B cell (primary cell): Measurements from ENCODE around the gene MAMDC4. TPM values are rescaled to one million over a fixed set of nuclear protein-coding genes. Genes with fewer than 3 reads are reported as not detected.

Experiments
- ATAC-seq: fragments of 200-7000 bp; cut with Tn5 transposase; one replicate; pipeline ENCODE4 v1.10.0; 2021; ENCODE audit warnings: low read depth, mild to moderate bottlenecking, moderate number of reproducible peaks, moderate library complexity
- CTCF ChIA-PET: fragments of 350-600 bp; sonication (Branson Sonifier 250); formaldehyde crosslinking; loops from one replicate; lab custom pipeline; 2021; ENCODE audit warnings: antibody characterized with exemption, inconsistent platforms; lab: Charles Lee
- POLR2A ChIA-PET: fragments of 350-600 bp; sonication (Branson Sonifier 250); formaldehyde crosslinking; loops from one replicate; lab custom pipeline; 2021; ENCODE audit warnings: antibody characterized with exemption; lab: Charles Lee
- DNase-seq: peaks from one replicate; pipeline ENCODE4 v3.0.0; 2013
- H2AFZ ChIP-seq: 2 replicates; pipeline ENCODE4 v1.6.1; 2012; ENCODE audit warnings: mild to moderate bottlenecking, low read depth, low read length; ENCODE audit not compliant: insufficient read depth, poor library complexity, severe bottlenecking
- H3K27ac ChIP-seq, 2 donors: 1 replicate in 1 of 2; 2 replicates in 1 of 2; pipeline ENCODE4 v1.5.1; 2012 to 2013; ENCODE audit warnings: low read length in 2 of 2, mild to moderate bottlenecking in 2 of 2, moderate library complexity in 1 of 2
- H3K27me3 ChIP-seq, 4 experiments: fragments of 200-600 bp in 1 of 4; sonication (generic) in 1 of 4; replicated peaks in 1 of 4; 1 replicate in 2 of 4; 2 replicates in 2 of 4; pipeline versions ENCODE4 v1.6.1 to v1.7.0; 2013 to 2016; ENCODE audit warnings: low read length in 3 of 4, mild to moderate bottlenecking in 2 of 4, mixed read lengths in 1 of 4, moderate library complexity in 1 of 4; ENCODE audit not compliant: insufficient read depth in 4 of 4, control insufficient read depth in 3 of 4; ENCODE audit errors: control extremely low read depth in 1 of 4
- H3K36me3 ChIP-seq, 2 experiments: replicated peaks in 1 of 2; 1 replicate in 1 of 2; 2 replicates in 1 of 2; pipeline versions ENCODE4 v1.6.1 to v1.7.1; 2013; ENCODE audit warnings: low read length in 1 of 2; ENCODE audit not compliant: insufficient read depth in 2 of 2, control insufficient read depth in 1 of 2; ENCODE audit errors: control extremely low read depth in 1 of 2, extremely low read depth in 1 of 2
- H3K4me1 ChIP-seq, 2 donors: fragments of 200-600 bp in 1 of 2; sonication (generic) in 1 of 2; 1 replicate in 1 of 2; 2 replicates in 1 of 2; pipeline versions ENCODE4 v1.5.1 to v1.6.1; 2013 to 2017; ENCODE audit warnings: low read length in 2 of 2; ENCODE audit not compliant: control insufficient read depth in 2 of 2, insufficient read depth in 2 of 2
- H3K4me2 ChIP-seq: replicated peaks from 2 replicates; pipeline ENCODE3; 2012; ENCODE audit warnings: mild to moderate bottlenecking, low read depth, low read length; ENCODE audit not compliant: poor library complexity, severe bottlenecking
- H3K4me3 ChIP-seq, 5 experiments: fragments of 200-600 bp in 1 of 5; sonication (generic) in 1 of 5; 1 replicate in 3 of 5; 2 replicates in 2 of 5; pipeline versions ENCODE4 v1.5.1 to v1.7.0; 2011 to 2016; ENCODE audit warnings: low read length in 4 of 5, mild to moderate bottlenecking in 4 of 5, low read depth in 2 of 5, control low read depth in 1 of 5, moderate library complexity in 1 of 5; ENCODE audit not compliant: insufficient read depth in 1 of 5; ENCODE audit errors: control extremely low read depth in 1 of 5, extremely low read depth in 1 of 5
- H3K79me2 ChIP-seq: fragments of 200-600 bp; sonication (generic); one replicate; pipeline ENCODE4 v1.6.0; 2016; ENCODE audit warnings: low read length; ENCODE audit not compliant: control insufficient read depth, insufficient read depth
- H3K9ac ChIP-seq: fragments of 200-600 bp; sonication (generic); 2 replicates; pipeline ENCODE4 v1.6.1; 2017; ENCODE audit warnings: mild to moderate bottlenecking, low read length, moderate library complexity
- H3K9me3 ChIP-seq, 3 donors: one replicate each; pipeline versions ENCODE4 v1.6.1 to v1.7.1; 2013; ENCODE audit warnings: low read length in 2 of 3; ENCODE audit not compliant: control insufficient read depth in 2 of 3, insufficient read depth in 1 of 3; ENCODE audit errors: control extremely low read depth in 1 of 3
- H4K20me1 ChIP-seq: 2 replicates; pipeline ENCODE4 v1.6.0; 2012; ENCODE audit warnings: mild to moderate bottlenecking, low read length; ENCODE audit not compliant: insufficient read depth, control insufficient read depth, poor library complexity, severe bottlenecking
- H3K27ac Mint-ChIP-seq: one replicate; pipeline ENCODE4 v1.8.0; 2021; ENCODE audit warnings: mixed read lengths
- H3K27me3 Mint-ChIP-seq: one replicate; pipeline ENCODE4 v1.8.0; 2021; ENCODE audit warnings: mixed read lengths
- H3K4me1 Mint-ChIP-seq: one replicate; pipeline ENCODE4 v1.8.0; 2021; ENCODE audit warnings: mixed read lengths
- H3K4me3 Mint-ChIP-seq: one replicate; pipeline ENCODE4 v1.8.0; 2021; ENCODE audit warnings: mixed read lengths
- H3K9me3 Mint-ChIP-seq: one replicate; pipeline ENCODE4 v1.8.0; 2022; ENCODE audit warnings: mixed read lengths; ENCODE audit not compliant: insufficient read depth
- CTCF ChIP-seq: fragments of 200-600 bp; IDR thresholded peaks from one replicate; pipeline ENCODE4 v1.8.0; 2022; ENCODE audit warnings: antibody characterized with exemption, mild to moderate bottlenecking
- EZH2 ChIP-seq: IDR thresholded peaks from 2 replicates; pipeline ENCODE4 v1.6.1; 2012; ENCODE audit warnings: borderline replicate concordance, low read depth, mild to moderate bottlenecking, moderate library complexity, low read length; ENCODE audit not compliant: insufficient read depth, poor library complexity, severe bottlenecking
- WGBS: methylation state at CpG from one replicate; pipeline ENCODE4 v1.1.5; 2013; ENCODE audit warnings: missing lambda C conversion rate; ENCODE audit not compliant: insufficient coverage; 5-methylcytosine and 5-hydroxymethylcytosine counted together
- intact Hi-C: fragments of 100-400 bp; cut with micrococcal nuclease; formaldehyde crosslinking; loops from one replicate; pipeline ENCODE4 v1.10.0; 2022
- polyA plus RNA-seq: library from polyadenylated mRNA; depleted of rRNA; stranded (reverse); fragments of >200 nt; gene quantifications from 2 replicates; pipeline ENCODE4 v1.2.3, GENCODE V29; 2012
- total RNA-seq, 2 donors: library from RNA; stranded (reverse); fragments of 120-200 nt in 1 of 2; gene quantifications; 1 replicate in 1 of 2; 2 replicates in 1 of 2; pipeline versions ENCODE4 v1.2.3 to v1.2.4, GENCODE V29; 2013 to 2022

The MAMDC4 gene
- total and polyA plus RNA-seq, 2 donors (not counting 1 experiment from before 2014, with no cell fraction given), result 5.4 to 6.8 TPM

- peaks cover 15 to 30% of the 10 kb centered on the region in 2 donors for H3K4me1 ChIP-seq
- ChIA-PET CTCF (interaction anchor here (3.6 kb wide), 1 partner anchor 195 kb away, joined by 29 read pairs; no protein-coding TSS in a partner anchor), POLR2A (no interaction called here)
- DNase-seq (no peak), ATAC-seq (no peak)
- no peak overlapping the region for H3K27ac ChIP-seq
- no peak overlapping the region for H3K9ac ChIP-seq
- peaks cover 11% of the 10 kb centered on the region for H3K4me1 Mint-ChIP-seq
- H3K4me2 ChIP-seq, result no peak overlapping the region
- TF ChIP-seq EZH2 (no peak), CTCF (no peak)
- H3K27me3 ChIP-seq, result peaks cover 0 to 17% (median 3%) of the 10 kb centered on the region in 4 experiments
- H3K4me3 ChIP-seq, result no peak overlapping the region
- H4K20me1 ChIP-seq, result peaks cover 16% of the 10 kb centered on the region
- H3K36me3 ChIP-seq, result no peaks in the 10 kb centered on the region
- no peak overlapping the region for H2AFZ ChIP-seq
- intact Hi-C loops, result no loop called here
- H3K79me2 ChIP-seq, result no peaks in the 10 kb centered on the region
- H3K4me3 Mint-ChIP-seq, result no peak overlapping the region
- WGBS, result 95% methylated on average over 32 of the region's 32 CpGs
- H3K27me3 Mint-ChIP-seq, result no peaks in the 10 kb centered on the region
- no peaks in the 10 kb centered on the region for H3K9me3 Mint-ChIP-seq
- no peak overlapping the region for H3K27ac Mint-ChIP-seq
- H3K9me3 ChIP-seq, result peaks cover 0 to 9% (median 0%) of the 10 kb centered on the region in 3 donors
Observed at GRCh38 chr9:136840140-136840876, 11.8 kb upstream of the MAMDC4 start.

DNA sequence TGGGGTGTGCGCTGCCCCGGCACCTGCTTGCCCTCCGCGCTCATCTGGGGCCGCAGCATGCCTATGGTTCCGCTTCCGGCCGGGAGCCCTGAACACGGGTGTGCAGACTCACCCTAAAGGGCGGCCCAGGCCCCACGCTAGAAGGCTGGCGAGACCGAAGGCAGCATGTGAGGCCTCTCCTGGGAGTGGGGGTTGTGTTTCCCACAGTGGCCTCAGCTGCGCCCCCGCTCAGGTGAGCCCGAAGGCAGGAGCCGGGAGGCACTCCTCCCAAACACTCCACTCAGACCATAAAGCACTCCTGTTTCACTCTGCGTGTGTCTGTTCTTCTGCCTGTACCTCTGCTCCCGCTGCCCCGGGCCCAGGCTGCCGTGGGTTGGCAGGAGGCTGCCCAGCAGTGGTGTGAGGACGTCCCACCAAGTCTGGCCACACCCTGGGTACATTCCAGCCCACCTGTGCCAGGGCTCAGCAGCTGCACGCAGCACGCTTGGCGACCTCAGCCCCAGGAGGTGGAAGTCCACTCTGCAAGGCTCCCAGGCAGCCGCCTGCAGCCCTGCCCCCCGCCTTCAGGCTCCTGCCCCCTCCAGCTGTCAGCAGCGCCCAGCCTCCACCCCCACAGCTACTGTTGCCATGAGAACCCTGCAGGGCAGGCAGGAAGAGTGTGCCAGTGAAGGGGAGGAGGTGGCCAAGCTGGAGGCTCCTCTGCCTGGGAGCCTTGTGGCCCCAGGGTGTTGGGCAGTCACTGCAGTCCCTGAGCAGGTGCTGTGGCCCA, 11.1 kb upstream of the MAMDC4 start:
- Histone ChIP-seq H3K27me3 (peaks cover 0 to 20% (median 3%) of the 10 kb centered on the region in 4 experiments), H4K20me1 (peaks cover 24% of the 10 kb centered on the region), H3K4me3 (no peak overlapping the region), H3K4me1 (peaks cover 20 to 30% of the 10 kb centered on the region in 2 donors), H3K4me2 (no peak overlapping the region), H3K9ac (no peak overlapping the region), H3K79me2 (no peaks in the 10 kb centered on the region), H3K27ac (no peak overlapping the region), H2AFZ (no peak overlapping the region), H3K36me3 (no peaks in the 10 kb centered on the region), H3K9me3 (peaks cover 0 to 14% (median 0%) of the 10 kb centered on the region in 3 donors)
- no peak for TF ChIP-seq CTCF
- no peak for TF ChIP-seq EZH2
- Mint-ChIP-seq H3K27ac (no peak overlapping the region), H3K4me3 (no peak overlapping the region), H3K27me3 (no peaks in the 10 kb centered on the region), H3K9me3 (no peaks in the 10 kb centered on the region), H3K4me1 (peaks cover 11% of the 10 kb centered on the region)
- intact Hi-C loops, result no loop called here
- ATAC-seq, result no peak
- no peak for DNase-seq
- ChIA-PET POLR2A (no interaction called here), CTCF (interaction anchor here (1.1 to 3.6 kb wide), 7 partner anchors 34 to 194 kb away, joined by 4 to 29 read pairs (median 6); partner anchors contain the start of genes CLIC3, FBXW5 and RABL6)
- WGBS, result 95% methylated on average over 24 of the region's 28 CpGs
